DND-41 (cell line): Measurements from ENCODE around the gene EBF4.

Source experiments
- ATAC-seq: fragments of 200-7000 bp; cut with Tn5 transposase; 3 replicates; pipeline ENCODE4 v1.9.1; 2021; ENCODE audit warnings: low read depth; ENCODE audit not compliant: insufficient read depth
- DNase-seq: peaks from one replicate; pipeline ENCODE4 v3.0.0-alpha.2; 2020
- H2AFZ ChIP-seq: 2 replicates; pipeline ENCODE4 v1.6.0; 2012; ENCODE audit warnings: low read depth, low read length
- H3K27ac ChIP-seq: 2 replicates; pipeline ENCODE4 v1.5.1; 2012; ENCODE audit warnings: low read length, inconsistent platforms
- H3K27me3 ChIP-seq: fragments of 200-600 bp; sonication (generic); 2 replicates; pipeline ENCODE4 v1.6.0; 2012; ENCODE audit warnings: low read length, mild to moderate bottlenecking, inconsistent platforms; ENCODE audit not compliant: insufficient read depth, poor library complexity
- H3K36me3 ChIP-seq: 2 replicates; pipeline ENCODE4 v1.5.1; 2012; ENCODE audit warnings: low read length, inconsistent platforms; ENCODE audit not compliant: insufficient read depth
- H3K4me1 ChIP-seq: 2 replicates; pipeline ENCODE4 v1.5.1; 2012; ENCODE audit warnings: mild to moderate bottlenecking, low read length; ENCODE audit not compliant: insufficient read depth
- H3K4me2 ChIP-seq: 2 replicates; pipeline ENCODE4 v1.6.0; 2012; ENCODE audit warnings: mild to moderate bottlenecking, moderate library complexity, low read length, inconsistent platforms; ENCODE audit not compliant: insufficient read depth
- H3K4me3 ChIP-seq, 2 experiments: fragments of 200-600 bp in 1 of 2; shearing (Covaris generic) in 1 of 2; 2 replicates each; pipeline ENCODE4 v1.5.1; 2012 to 2016; ENCODE audit warnings: inconsistent platforms in 2 of 2, low read length in 2 of 2, mild to moderate bottlenecking in 2 of 2, low read depth in 1 of 2, moderate library complexity in 1 of 2
- H3K79me2 ChIP-seq: 2 replicates; pipeline ENCODE4 v1.6.0; 2012; ENCODE audit warnings: low read length, inconsistent platforms; ENCODE audit not compliant: insufficient read depth
- H3K9ac ChIP-seq: 2 replicates; pipeline ENCODE4 v1.6.0; 2012; ENCODE audit warnings: low read depth, mild to moderate bottlenecking, inconsistent platforms, low read length, moderate library complexity
- H3K9me3 ChIP-seq: 2 replicates; pipeline ENCODE4 v1.5.1; 2012; ENCODE audit warnings: low read length, moderate library complexity, mild to moderate bottlenecking, inconsistent platforms; ENCODE audit not compliant: insufficient read depth, severe bottlenecking
- H4K20me1 ChIP-seq: 2 replicates; pipeline ENCODE4 v1.6.0; 2012; ENCODE audit warnings: low read length; ENCODE audit not compliant: insufficient read depth
- CTCF ChIP-seq: IDR thresholded peaks from 2 replicates; pipeline ENCODE4 v1.5.1; 2012; ENCODE audit warnings: borderline replicate concordance, low read length, moderate library complexity, mild to moderate bottlenecking; ENCODE audit not compliant: poor library complexity, severe bottlenecking; ENCODE audit errors: extremely low read depth
- EZH2 ChIP-seq: IDR thresholded peaks from 3 replicates; pipeline ENCODE4 v1.6.1; 2012; ENCODE audit warnings: borderline replicate concordance, low read depth, mild to moderate bottlenecking, moderate library complexity, low read length, inconsistent platforms; ENCODE audit not compliant: severe bottlenecking

Gene EBF4

GRCh38 chr20:2659547-2659946 is 33.0 kb upstream of the EBF4 start:
- peaks cover 51% of the 10 kb centered on the region for H3K4me1 ChIP-seq
- peaks cover 56% of the 10 kb centered on the region for H3K79me2 ChIP-seq
- no peak overlapping the region for H3K4me3 ChIP-seq
- no peaks in the 10 kb centered on the region for H3K9me3 ChIP-seq
- DNase-seq: no peak
- H2AFZ ChIP-seq: no peak overlapping the region
- ATAC-seq: no peak
- TF ChIP-seq CTCF: no peak
- TF ChIP-seq EZH2: no peak
- peaks cover 84% of the 10 kb centered on the region for H3K36me3 ChIP-seq
- no peak overlapping the region for H3K4me2 ChIP-seq
- no peak overlapping the region for H3K9ac ChIP-seq
- H3K27ac ChIP-seq: no peak overlapping the region
- peaks cover 71% of the 10 kb centered on the region for H4K20me1 ChIP-seq
- no peaks in the 10 kb centered on the region for H3K27me3 ChIP-seq

GRCh38 chr20:2663364-2663886 is 29.2 kb upstream of the EBF4 start:
- H3K9ac ChIP-seq: peak overlapping the region; percentile 63
- H3K27me3 ChIP-seq: no peaks in the 10 kb centered on the region
- H3K79me2 ChIP-seq: peaks cover 31% of the 10 kb centered on the region
- peak overlapping the region; percentile 42 to 88; a peak in 3 of 4 replicates for H3K4me3 ChIP-seq
- DNase-seq (no peak), ATAC-seq (no peak)
- H3K4me2 ChIP-seq: peak overlapping the region; percentile 98
- peaks cover 32% of the 10 kb centered on the region for H4K20me1 ChIP-seq
- H3K4me1 ChIP-seq: peaks cover 29% of the 10 kb centered on the region
- peak overlapping the region; percentile 81 for H2AFZ ChIP-seq
- peaks cover 45% of the 10 kb centered on the region for H3K36me3 ChIP-seq
- no peaks in the 10 kb centered on the region for H3K9me3 ChIP-seq
- peak overlapping the region; percentile 88 for H3K27ac ChIP-seq
- TF ChIP-seq CTCF (no peak), EZH2 (no peak)

- peak within 1 kb of the TSS; percentile 88 for H3K27ac ChIP-seq
Observed at GRCh38 chr20:2663887-2664719, 28.5 kb upstream of the EBF4 start, which contains the start of gene IDH3B. IDH3B (minus strand) TSS chr20:2664216; CDS start chr20:2664188, 28 bp downstream.

More at GRCh38 chr20:2663887-2664719, 28.5 kb upstream of the EBF4 start, which contains the start of gene IDH3B:
- Histone ChIP-seq H3K4me3 (peak within 1 kb of the TSS; percentile 42 to 88), H3K9ac (peak within 1 kb of the TSS; percentile 63), H3K9me3 (no peaks in the 10 kb centered on the region), H3K4me2 (peak within 1 kb of the TSS; percentile 98), H3K27me3 (peaks cover 2% of the 10 kb centered on the region), H3K36me3 (peaks cover 39% of the 10 kb centered on the region), H3K79me2 (peaks cover 31% of the 10 kb centered on the region), H4K20me1 (peaks cover 26% of the 10 kb centered on the region), H2AFZ (peak within 1 kb of the TSS; percentile 81), H3K4me1 (peaks cover 29% of the 10 kb centered on the region)
- DNase-seq: peak; percentile 94
- ATAC-seq: peak; percentile 95
- no peak for TF ChIP-seq CTCF
- TF ChIP-seq EZH2: no peak
